Calu3 (cell line): ENCODE results near the gene KIR2DL3. TPM values are rescaled to one million over a fixed set of nuclear protein-coding genes. Genes with fewer than 3 reads are reported as not detected.
"Not testable (repeated sequence)": the region's sequence is repeated elsewhere in the genome, so short reads cannot be mapped to it uniquely, and the experiment has no call there.

Experiments used
- Bru-seq: library from RNA; stranded (reverse); fragments of 400-500 nt; gene quantifications from one replicate; lab custom pipeline; 2021; lab: Mats Ljungman, UMichigan
- BruChase-seq, 2 experiments: library from RNA; stranded (reverse); fragments of 400-500 nt; gene quantifications; one replicate each; lab custom pipeline; 2021; lab: Mats Ljungman, UMichigan
- BruUV-seq: library from RNA; stranded (reverse); fragments of 400-500 nt; replicated peaks from 2 replicates; lab custom pipeline; 2021; lab: Mats Ljungman, UMichigan
- CTCF ChIA-PET: fragments of 300-600 bp; sonication (Branson Sonifier 250); formaldehyde crosslinking; loops from one replicate; lab custom pipeline; 2022; ENCODE audit warnings: antibody characterized with exemption; lab: Charles Lee
- DNase-seq: peaks from one replicate; pipeline ENCODE4 v3.0.0; 2022
- H3K27ac Mint-ChIP-seq: one replicate; pipeline ENCODE4 v1.8.0; 2022; ENCODE audit warnings: mixed read lengths; ENCODE audit not compliant: unreplicated experiment
- H3K27me3 Mint-ChIP-seq: one replicate; pipeline ENCODE4 v1.8.0; 2022; ENCODE audit warnings: mixed read lengths; ENCODE audit not compliant: unreplicated experiment
- H3K36me3 Mint-ChIP-seq: one replicate; pipeline ENCODE4 v1.8.0; 2022; ENCODE audit warnings: mild to moderate bottlenecking, moderate library complexity, mixed read lengths; ENCODE audit not compliant: insufficient read depth, unreplicated experiment
- H3K4me1 Mint-ChIP-seq: one replicate; pipeline ENCODE4 v1.8.0; 2022; ENCODE audit warnings: mild to moderate bottlenecking, low read depth, mixed read lengths; ENCODE audit not compliant: unreplicated experiment
- H3K4me3 Mint-ChIP-seq: one replicate; pipeline ENCODE4 v1.8.0; 2022; ENCODE audit warnings: mild to moderate bottlenecking, low read depth, moderate library complexity, mixed read lengths; ENCODE audit not compliant: unreplicated experiment
- H3K9me3 Mint-ChIP-seq: one replicate; pipeline ENCODE4 v1.8.0; 2022; ENCODE audit warnings: low read depth, mixed read lengths; ENCODE audit not compliant: unreplicated experiment
- intact Hi-C: fragments of 100-400 bp; cut with micrococcal nuclease; formaldehyde crosslinking; loops from one replicate; pipeline ENCODE4 v1.10.0; 2022; ENCODE audit not compliant: unreplicated experiment
- long read RNA-seq: library from polyadenylated mRNA; stranded (forward); transcript quantifications from one replicate; pipeline ENCODE4 v2.0.0, GENCODE V29; 2022
- total RNA-seq: library from RNA; stranded (reverse); gene quantifications from 2 replicates; pipeline ENCODE4 v1.2.3, GENCODE V29; 2022
- TF ChIP-seq, protein P1 (sequence below): fragments of 200-600 bp; IDR thresholded peaks from one replicate; pipeline ENCODE4 v1.8.0; 2022; ENCODE audit warnings: antibody characterized with exemption; ENCODE audit not compliant: unreplicated experiment

Gene KIR2DL3
- total RNA-seq (not detected in 2 replicates), Bru-seq, nascent RNA (not detected), BruChase-seq, experiment 1, labeled RNA remaining after a 6-hour chase (not detected), BruChase-seq, experiment 2, labeled RNA remaining after a 2-hour chase (not detected)
- long read RNA-seq: 0 reads

DNA sequence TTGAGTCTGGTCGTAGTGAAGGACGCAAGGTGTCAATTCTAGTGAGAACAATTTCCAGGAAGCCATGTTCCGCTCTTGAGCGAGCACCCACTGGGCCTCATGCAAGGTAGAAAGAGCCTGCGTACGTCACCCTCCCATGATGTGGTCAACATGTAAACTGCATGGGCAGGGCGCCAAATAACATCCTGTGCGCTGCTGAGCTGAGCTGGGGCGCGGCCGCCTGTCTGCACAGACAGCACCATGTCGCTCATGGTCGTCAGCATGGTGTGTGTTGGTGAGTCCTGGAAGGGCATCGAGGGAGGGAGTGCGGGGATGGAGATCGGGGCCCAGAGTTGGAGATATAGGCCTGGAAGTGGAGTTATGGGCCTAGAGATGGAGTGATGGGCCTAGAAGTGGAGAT is at the start of gene KIR2DL3:
Gene KIR2DL3 (plus strand): TSS at position 208 of the 400 bp plus-strand sequence. CDS start 33 bp downstream, at position 241.
- BruUV-seq, CTCF ChIA-PET, H3K4me3 Mint-ChIP-seq, H3K4me1 Mint-ChIP-seq, H3K36me3 Mint-ChIP-seq, H3K27ac Mint-ChIP-seq, DNase-seq, H3K9me3 Mint-ChIP-seq, intact Hi-C loops: not testable (repeated sequence)
- H3K27me3 Mint-ChIP-seq: peaks cover 82% of the 10 kb centered on the region

GRCh38 chr19:54691582-54692297 is 46.6 kb upstream of the KIR2DL3 start:
- peaks cover 61% of the 10 kb centered on the region for H3K27me3 Mint-ChIP-seq
- peaks cover 7% of the 10 kb centered on the region for H3K9me3 Mint-ChIP-seq
- H3K36me3 Mint-ChIP-seq: no peaks in the 10 kb centered on the region
- H3K27ac Mint-ChIP-seq: no peak overlapping the region
- CTCF ChIA-PET: no interaction called here
- BruUV-seq: no TSS peak
- H3K4me3 Mint-ChIP-seq: no peak overlapping the region
- intact Hi-C loops: no loop called here
- no peaks in the 10 kb centered on the region for H3K4me1 Mint-ChIP-seq
- no peak for DNase-seq
- TF ChIP-seq, protein P1, sequence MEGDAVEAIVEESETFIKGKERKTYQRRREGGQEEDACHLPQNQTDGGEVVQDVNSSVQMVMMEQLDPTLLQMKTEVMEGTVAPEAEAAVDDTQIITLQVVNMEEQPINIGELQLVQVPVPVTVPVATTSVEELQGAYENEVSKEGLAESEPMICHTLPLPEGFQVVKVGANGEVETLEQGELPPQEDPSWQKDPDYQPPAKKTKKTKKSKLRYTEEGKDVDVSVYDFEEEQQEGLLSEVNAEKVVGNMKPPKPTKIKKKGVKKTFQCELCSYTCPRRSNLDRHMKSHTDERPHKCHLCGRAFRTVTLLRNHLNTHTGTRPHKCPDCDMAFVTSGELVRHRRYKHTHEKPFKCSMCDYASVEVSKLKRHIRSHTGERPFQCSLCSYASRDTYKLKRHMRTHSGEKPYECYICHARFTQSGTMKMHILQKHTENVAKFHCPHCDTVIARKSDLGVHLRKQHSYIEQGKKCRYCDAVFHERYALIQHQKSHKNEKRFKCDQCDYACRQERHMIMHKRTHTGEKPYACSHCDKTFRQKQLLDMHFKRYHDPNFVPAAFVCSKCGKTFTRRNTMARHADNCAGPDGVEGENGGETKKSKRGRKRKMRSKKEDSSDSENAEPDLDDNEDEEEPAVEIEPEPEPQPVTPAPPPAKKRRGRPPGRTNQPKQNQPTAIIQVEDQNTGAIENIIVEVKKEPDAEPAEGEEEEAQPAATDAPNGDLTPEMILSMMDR: no peak

- H3K27me3 Mint-ChIP-seq: peaks cover 56% of the 10 kb centered on the region
- TF ChIP-seq, protein P1: no peak
- peaks cover 7% of the 10 kb centered on the region for H3K9me3 Mint-ChIP-seq
- CTCF ChIA-PET: no interaction called here
- no peaks in the 10 kb centered on the region for H3K36me3 Mint-ChIP-seq
- BruUV-seq: no TSS peak
- no peaks in the 10 kb centered on the region for H3K4me1 Mint-ChIP-seq
- intact Hi-C loops: no loop called here
- DNase-seq: no peak
- H3K27ac Mint-ChIP-seq: no peak overlapping the region
- no peak overlapping the region for H3K4me3 Mint-ChIP-seq
Observed at GRCh38 chr19:54692298-54692615, 46.1 kb upstream of the KIR2DL3 start.

- H3K36me3 Mint-ChIP-seq: no peaks in the 10 kb centered on the region
- TF ChIP-seq, protein P1: no peak
- no peak overlapping the region for H3K27ac Mint-ChIP-seq
- BruUV-seq: no TSS peak
- peaks cover 59% of the 10 kb centered on the region for H3K27me3 Mint-ChIP-seq
- intact Hi-C loops: no loop called here
- no peak for DNase-seq
- no peak overlapping the region for H3K4me3 Mint-ChIP-seq
- no peaks in the 10 kb centered on the region for H3K4me1 Mint-ChIP-seq
- CTCF ChIA-PET: interaction anchor here (0.5 to 0.7 kb wide), 3 partner anchors 17 to 93 kb away, joined by 3 to 5 read pairs (median 3); no protein-coding TSS in a partner anchor
- peaks cover 7% of the 10 kb centered on the region for H3K9me3 Mint-ChIP-seq
Observed at GRCh38 chr19:54694648-54695047, 43.7 kb upstream of the KIR2DL3 start.

GRCh38 chr19:54696117-54696548 is 42.2 kb upstream of the KIR2DL3 start:
- Mint-ChIP-seq H3K4me3 (no peak overlapping the region), H3K27ac (no peak overlapping the region), H3K36me3 (no peaks in the 10 kb centered on the region), H3K4me1 (no peaks in the 10 kb centered on the region), H3K27me3 (peaks cover 72% of the 10 kb centered on the region), H3K9me3 (peaks cover 7% of the 10 kb centered on the region)
- TF ChIP-seq, protein P1: no peak
- BruUV-seq: no TSS peak
- CTCF ChIA-PET: no interaction called here
- no peak for DNase-seq
- intact Hi-C loops: no loop called here
